Measurements from ENCODE around the gene RPAP3.

GRCh38 chr12:47735649-47736048, 29.8 kb upstream of the RPAP3 start:
- TF ChIP-seq, protein P1, sequence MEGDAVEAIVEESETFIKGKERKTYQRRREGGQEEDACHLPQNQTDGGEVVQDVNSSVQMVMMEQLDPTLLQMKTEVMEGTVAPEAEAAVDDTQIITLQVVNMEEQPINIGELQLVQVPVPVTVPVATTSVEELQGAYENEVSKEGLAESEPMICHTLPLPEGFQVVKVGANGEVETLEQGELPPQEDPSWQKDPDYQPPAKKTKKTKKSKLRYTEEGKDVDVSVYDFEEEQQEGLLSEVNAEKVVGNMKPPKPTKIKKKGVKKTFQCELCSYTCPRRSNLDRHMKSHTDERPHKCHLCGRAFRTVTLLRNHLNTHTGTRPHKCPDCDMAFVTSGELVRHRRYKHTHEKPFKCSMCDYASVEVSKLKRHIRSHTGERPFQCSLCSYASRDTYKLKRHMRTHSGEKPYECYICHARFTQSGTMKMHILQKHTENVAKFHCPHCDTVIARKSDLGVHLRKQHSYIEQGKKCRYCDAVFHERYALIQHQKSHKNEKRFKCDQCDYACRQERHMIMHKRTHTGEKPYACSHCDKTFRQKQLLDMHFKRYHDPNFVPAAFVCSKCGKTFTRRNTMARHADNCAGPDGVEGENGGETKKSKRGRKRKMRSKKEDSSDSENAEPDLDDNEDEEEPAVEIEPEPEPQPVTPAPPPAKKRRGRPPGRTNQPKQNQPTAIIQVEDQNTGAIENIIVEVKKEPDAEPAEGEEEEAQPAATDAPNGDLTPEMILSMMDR (IDR thresholded peaks at IDR 0.05), result no peak
- no peak for TF ChIP-seq POLR2A (IDR thresholded peaks at IDR 0.05)

Measured in body of pancreas (tissue), 4 donors.